Measurements from ENCODE around the gene GRIN2D. TPM values are rescaled to one million over a fixed set of nuclear protein-coding genes. Genes with fewer than 3 reads are reported as not detected.

GRIN2D gene
- total RNA-seq, 2 experiments from 2014 or later, result 0.18 TPM

- no peak for DNase-seq
- Mint-ChIP-seq H3K9me3 (peaks cover 2% of the 10 kb centered on the region), H3K4me3 (no peak overlapping the region), H3K4me1 (peaks cover 49% of the 10 kb centered on the region), H3K36me3 (ENCODE audit: low read depth) (peaks cover 9% of the 10 kb centered on the region), H3K27ac (no peak overlapping the region), H3K27me3 (peaks cover 20% of the 10 kb centered on the region)
- POLR2A ChIA-PET, result interaction anchor here (3.2 kb wide), 1 partner anchor 10 kb away, joined by 12 read pairs; the partner anchor contains the start of gene KDELR1
- CTCF ChIA-PET, result interaction anchor here (3.8 kb wide), 1 partner anchor 10 kb away, joined by 21 read pairs; the partner anchor contains the start of gene KDELR1
Measured at GRCh38 chr19:48401287-48401686, 7.8 kb downstream of the GRIN2D start.

GRCh38 chr19:48403606-48404005, 10.1 kb downstream of the GRIN2D start:
- H3K36me3 Mint-ChIP-seq (ENCODE audit: low read depth), result no peaks in the 10 kb centered on the region
- H3K27me3 Mint-ChIP-seq, result peaks cover 15% of the 10 kb centered on the region
- CTCF ChIA-PET, result interaction anchor here (0.6 to 1.6 kb wide), 3 partner anchors 12 to 40 kb away, joined by 3 to 4 read pairs (median 4); partner anchors contain the start of gene KDELR1
- peaks cover 2% of the 10 kb centered on the region for H3K9me3 Mint-ChIP-seq
- POLR2A ChIA-PET, result interaction anchor here (1.1 to 1.2 kb wide), 2 partner anchors 12 to 40 kb away, joined by 4 read pairs; partner anchors contain the start of genes KDELR1, SYNGR4 and TMEM143
- H3K4me3 Mint-ChIP-seq, result no peak overlapping the region
- peaks cover 39% of the 10 kb centered on the region for H3K4me1 Mint-ChIP-seq
- peak overlapping the region; percentile 27 for H3K27ac Mint-ChIP-seq
- peak; percentile 67 for DNase-seq

- CTCF ChIA-PET, result no interaction called here
- peaks cover 28% of the 10 kb centered on the region for H3K4me1 Mint-ChIP-seq
- POLR2A ChIA-PET, result interaction anchor here (1.3 to 1.5 kb wide), 2 partner anchors 11 to 13 kb away, joined by 3 to 4 read pairs; partner anchors contain the start of gene KDELR1
- DNase-seq, result no peak
- no peak overlapping the region for H3K27ac Mint-ChIP-seq
- H3K4me3 Mint-ChIP-seq, result no peak overlapping the region
- H3K9me3 Mint-ChIP-seq, result no peaks in the 10 kb centered on the region
- peaks cover 16% of the 10 kb centered on the region for H3K27me3 Mint-ChIP-seq
- no peaks in the 10 kb centered on the region for H3K36me3 Mint-ChIP-seq (ENCODE audit: low read depth)
Measured at GRCh38 chr19:48405010-48405659, 11.7 kb downstream of the GRIN2D start.

- CTCF ChIA-PET, result interaction anchor here (1.3 kb wide), 1 partner anchor 14 kb away, joined by 8 read pairs; the partner anchor contains the start of gene KDELR1
- H3K9me3 Mint-ChIP-seq, result no peaks in the 10 kb centered on the region
- no peaks in the 10 kb centered on the region for H3K36me3 Mint-ChIP-seq (ENCODE audit: low read depth)
- no peak overlapping the region for H3K4me3 Mint-ChIP-seq
- no peak overlapping the region for H3K27ac Mint-ChIP-seq
- DNase-seq, result no peak
- POLR2A ChIA-PET, result interaction anchor here (1.3 to 1.5 kb wide), 2 partner anchors 10 to 14 kb away, joined by 3 to 4 read pairs; partner anchors contain the start of gene KDELR1
- peaks cover 16% of the 10 kb centered on the region for H3K27me3 Mint-ChIP-seq
- peaks cover 24% of the 10 kb centered on the region for H3K4me1 Mint-ChIP-seq
Measured at GRCh38 chr19:48405850-48406249, 12.4 kb downstream of the GRIN2D start.

GRCh38 chr19:48413879-48414587, 20.6 kb downstream of the GRIN2D start:
- no peak overlapping the region for H3K27ac Mint-ChIP-seq
- POLR2A ChIA-PET, result interaction anchor here (1.2 kb wide), 1 partner anchor 50 kb away, joined by 4 read pairs; the partner anchor contains the start of genes SYNGR4 and TMEM143
- no peak overlapping the region for H3K4me3 Mint-ChIP-seq

GRCh38 chr19:48415395-48415794, 21.9 kb downstream of the GRIN2D start:
- H3K4me1 Mint-ChIP-seq, result peaks cover 34% of the 10 kb centered on the region
- DNase-seq, result peak; percentile 86

More at GRCh38 chr19:48413879-48414587, 20.6 kb downstream of the GRIN2D start:
- DNase-seq, result no peak
- Mint-ChIP-seq H3K27me3 (peaks cover 23% of the 10 kb centered on the region), H3K9me3 (no peaks in the 10 kb centered on the region), H3K4me1 (peaks cover 31% of the 10 kb centered on the region), H3K36me3 (ENCODE audit: low read depth) (no peaks in the 10 kb centered on the region)
- CTCF ChIA-PET, result interaction anchor here (0.5 to 2.7 kb wide), 5 partner anchors 12 to 242 kb away, joined by 3 to 12 read pairs (median 4); partner anchors contain the start of gene KDELR1

GRCh38 chr19:48415806-48416221, 22.3 kb downstream of the GRIN2D start:
- CTCF ChIA-PET, result interaction anchor here (0.8 kb wide), 1 partner anchor 25 kb away, joined by 3 read pairs; the partner anchor contains the start of gene KDELR1
- DNase-seq, result no peak
- peak overlapping the region; percentile 24 for H3K4me3 Mint-ChIP-seq
- no peaks in the 10 kb centered on the region for H3K9me3 Mint-ChIP-seq
- no peak overlapping the region for H3K27ac Mint-ChIP-seq
- peaks cover 34% of the 10 kb centered on the region for H3K4me1 Mint-ChIP-seq
- H3K36me3 Mint-ChIP-seq (ENCODE audit: low read depth), result no peaks in the 10 kb centered on the region
- POLR2A ChIA-PET, result interaction anchor here (0.9 kb wide), 1 partner anchor 11 kb away, joined by 3 read pairs; no protein-coding TSS in a partner anchor
- H3K27me3 Mint-ChIP-seq, result peaks cover 25% of the 10 kb centered on the region

More at GRCh38 chr19:48415395-48415794, 21.9 kb downstream of the GRIN2D start:
- Mint-ChIP-seq H3K9me3 (no peaks in the 10 kb centered on the region), H3K36me3 (ENCODE audit: low read depth) (no peaks in the 10 kb centered on the region), H3K27ac (no peak overlapping the region), H3K27me3 (peaks cover 25% of the 10 kb centered on the region), H3K4me3 (peak overlapping the region; percentile 24)
- POLR2A ChIA-PET, result interaction anchor here (1.1 kb wide), 1 partner anchor 52 kb away, joined by 3 read pairs; the partner anchor contains the start of genes SYNGR4 and TMEM143
- CTCF ChIA-PET, result no interaction called here

- Mint-ChIP-seq H3K27me3 (peaks cover 25% of the 10 kb centered on the region), H3K4me3 (no peak overlapping the region), H3K36me3 (ENCODE audit: low read depth) (no peaks in the 10 kb centered on the region), H3K27ac (no peak overlapping the region), H3K9me3 (no peaks in the 10 kb centered on the region), H3K4me1 (peaks cover 34% of the 10 kb centered on the region)
- ChIA-PET POLR2A (no interaction called here), CTCF (interaction anchor here (1.5 kb wide), 1 partner anchor 26 kb away, joined by 5 read pairs; the partner anchor contains the start of gene KDELR1)
- no peak for DNase-seq
Measured at GRCh38 chr19:48417421-48417820, 24.0 kb downstream of the GRIN2D start.

- ChIA-PET CTCF (interaction anchor here (0.7 to 1.5 kb wide), 2 partner anchors 18 to 27 kb away, joined by 3 to 5 read pairs; partner anchors contain the start of gene KDELR1), POLR2A (interaction anchor here (1.7 kb wide), 1 partner anchor 27 kb away, joined by 4 read pairs; the partner anchor contains the start of gene KDELR1)
- peak overlapping the region; percentile 76 for H3K27ac Mint-ChIP-seq
- peaks cover 34% of the 10 kb centered on the region for H3K4me1 Mint-ChIP-seq
- no peaks in the 10 kb centered on the region for H3K36me3 Mint-ChIP-seq (ENCODE audit: low read depth)
- H3K4me3 Mint-ChIP-seq, result peak overlapping the region; percentile 80
- H3K27me3 Mint-ChIP-seq, result peaks cover 28% of the 10 kb centered on the region
- H3K9me3 Mint-ChIP-seq, result no peaks in the 10 kb centered on the region
- no peak for DNase-seq
Measured at GRCh38 chr19:48418317-48419064, 25.0 kb downstream of the GRIN2D start.

- POLR2A ChIA-PET, result interaction anchor here (1.1 to 1.7 kb wide), 2 partner anchors 28 to 98 kb away, joined by 3 to 4 read pairs; partner anchors contain the start of gene KDELR1
- peaks cover 21% of the 10 kb centered on the region for H3K27me3 Mint-ChIP-seq
- peak overlapping the region; percentile 80 for H3K4me3 Mint-ChIP-seq
- H3K36me3 Mint-ChIP-seq (ENCODE audit: low read depth), result no peaks in the 10 kb centered on the region
- H3K27ac Mint-ChIP-seq, result peak overlapping the region; percentile 76
- CTCF ChIA-PET, result interaction anchor here (1.1 to 1.5 kb wide), 2 partner anchors 28 to 68 kb away, joined by 3 to 5 read pairs; partner anchors contain the start of gene KDELR1
- no peaks in the 10 kb centered on the region for H3K9me3 Mint-ChIP-seq
- peaks cover 28% of the 10 kb centered on the region for H3K4me1 Mint-ChIP-seq
- peak; percentile 79 for DNase-seq
Measured at GRCh38 chr19:48419158-48419920, 25.9 kb downstream of the GRIN2D start.

GRCh38 chr19:48421548-48421947, 28.1 kb downstream of the GRIN2D start:
- Mint-ChIP-seq H3K4me3 (no peak overlapping the region), H3K4me1 (peaks cover 18% of the 10 kb centered on the region), H3K36me3 (ENCODE audit: low read depth) (no peaks in the 10 kb centered on the region), H3K9me3 (no peaks in the 10 kb centered on the region), H3K27me3 (peaks cover 9% of the 10 kb centered on the region), H3K27ac (no peak overlapping the region)
- no peak for DNase-seq
- ChIA-PET CTCF (no interaction called here), POLR2A (no interaction called here)
